SHP77 treated with DMSO at 0.1 percent for 48 hours (cell line): ENCODE data around the gene E2F2.
"Not testable (repeated sequence)": the region's sequence is repeated elsewhere in the genome, so short reads cannot be mapped to it uniquely, and the experiment has no call there.

Source experiments
- DNase-seq: peaks from one replicate; lab custom pipeline; 2025; lab: John Stamatoyannopoulos, UW

E2F2 gene

DNA sequence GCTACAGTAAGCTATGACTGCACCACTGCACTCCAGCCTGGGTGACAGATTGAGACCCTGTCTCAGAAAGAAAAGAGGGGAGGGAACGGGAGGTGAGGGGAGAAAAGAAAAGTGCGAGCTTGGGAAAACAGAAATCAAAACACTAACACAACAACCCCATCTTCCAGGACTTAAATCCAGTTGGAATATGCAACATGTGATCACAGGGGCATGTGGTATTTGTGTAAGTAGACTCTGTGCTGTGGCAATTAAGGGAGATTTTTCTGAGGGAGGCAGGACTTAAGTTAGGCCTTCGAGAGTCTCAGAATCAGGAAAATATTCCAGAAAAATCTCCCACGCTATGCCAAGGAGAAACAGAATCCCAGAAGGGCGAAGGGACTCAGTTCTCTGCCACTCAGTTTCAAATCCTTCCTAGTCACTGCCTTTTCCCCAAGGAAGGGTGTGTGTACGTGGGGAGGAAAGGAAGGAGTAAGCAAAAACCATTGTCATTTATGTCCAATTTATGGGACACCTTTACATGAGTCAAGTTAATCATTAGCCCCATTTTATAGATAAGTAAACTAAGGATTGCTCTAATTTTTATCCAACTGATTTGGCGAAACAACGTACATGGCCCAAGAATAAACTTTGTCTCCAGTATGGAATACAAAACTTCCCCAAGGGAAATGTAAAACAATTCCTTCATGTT, 16.0 kb upstream of the E2F2 start:
- DNase-seq = no peak

DNA sequence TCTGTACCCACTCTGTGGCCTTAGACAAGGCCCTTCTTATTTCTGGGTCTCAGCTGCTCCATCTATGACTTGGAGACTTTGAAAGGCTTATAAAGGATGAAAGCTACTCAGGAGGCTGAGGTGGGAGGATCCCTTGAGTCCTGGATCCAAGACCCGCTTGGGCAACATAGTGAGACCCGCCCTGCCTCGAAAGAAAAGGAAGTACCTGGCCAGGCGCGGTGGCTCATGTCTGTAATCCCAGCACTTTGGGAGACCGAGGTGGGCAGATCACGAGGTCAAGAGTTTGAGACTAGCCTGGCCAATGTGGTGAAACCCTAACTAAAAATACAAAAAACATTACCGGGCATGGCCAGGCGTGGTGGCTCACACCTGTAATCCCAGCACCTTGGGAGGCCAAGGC, 14.8 kb upstream of the E2F2 start:
- no peak for DNase-seq

DNA sequence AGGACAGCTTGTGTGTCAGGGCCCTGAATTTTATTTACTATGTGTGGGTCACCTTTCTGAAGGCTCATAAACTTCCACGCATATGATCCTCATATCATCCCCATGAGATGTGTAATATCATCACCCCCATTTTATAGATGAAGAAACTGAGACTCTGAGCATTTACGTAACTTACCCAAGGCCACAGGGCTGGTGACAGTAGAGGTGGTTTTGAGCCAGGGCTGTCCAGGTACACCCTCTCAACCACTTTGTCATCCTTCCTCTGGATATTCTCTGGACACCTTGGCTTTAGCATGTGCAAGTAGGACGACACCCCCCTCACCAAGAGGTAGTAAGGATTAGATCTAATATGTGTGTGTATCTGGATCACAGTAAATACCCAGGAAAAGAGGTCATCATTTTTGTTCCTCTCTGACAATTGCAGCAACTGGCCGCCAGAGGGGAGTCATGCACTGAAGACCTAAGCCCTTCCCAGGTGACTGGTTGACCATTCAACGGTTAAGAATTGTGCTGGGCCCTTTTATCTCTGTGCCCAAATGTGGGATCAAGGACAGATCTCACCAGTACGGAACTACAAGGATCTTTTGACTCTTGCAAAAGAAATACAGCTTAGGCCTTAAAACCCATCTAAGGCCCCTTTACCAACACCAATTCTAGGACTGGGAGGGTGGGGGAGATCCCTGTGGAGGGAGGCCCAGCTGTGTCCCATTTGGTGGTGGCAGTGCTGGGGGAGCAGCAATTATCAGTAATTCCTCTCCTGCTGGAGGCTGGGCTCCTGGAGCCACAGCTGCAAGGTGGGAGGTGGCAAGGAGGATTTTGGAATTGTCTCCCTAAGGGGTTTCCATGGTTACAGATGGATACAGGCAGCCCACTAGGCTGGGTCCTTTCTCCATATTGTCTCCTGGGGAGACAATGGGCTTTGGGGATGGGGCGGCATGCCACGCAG, 13.7 kb upstream of the E2F2 start:
- peak; percentile 58 for DNase-seq

DNA sequence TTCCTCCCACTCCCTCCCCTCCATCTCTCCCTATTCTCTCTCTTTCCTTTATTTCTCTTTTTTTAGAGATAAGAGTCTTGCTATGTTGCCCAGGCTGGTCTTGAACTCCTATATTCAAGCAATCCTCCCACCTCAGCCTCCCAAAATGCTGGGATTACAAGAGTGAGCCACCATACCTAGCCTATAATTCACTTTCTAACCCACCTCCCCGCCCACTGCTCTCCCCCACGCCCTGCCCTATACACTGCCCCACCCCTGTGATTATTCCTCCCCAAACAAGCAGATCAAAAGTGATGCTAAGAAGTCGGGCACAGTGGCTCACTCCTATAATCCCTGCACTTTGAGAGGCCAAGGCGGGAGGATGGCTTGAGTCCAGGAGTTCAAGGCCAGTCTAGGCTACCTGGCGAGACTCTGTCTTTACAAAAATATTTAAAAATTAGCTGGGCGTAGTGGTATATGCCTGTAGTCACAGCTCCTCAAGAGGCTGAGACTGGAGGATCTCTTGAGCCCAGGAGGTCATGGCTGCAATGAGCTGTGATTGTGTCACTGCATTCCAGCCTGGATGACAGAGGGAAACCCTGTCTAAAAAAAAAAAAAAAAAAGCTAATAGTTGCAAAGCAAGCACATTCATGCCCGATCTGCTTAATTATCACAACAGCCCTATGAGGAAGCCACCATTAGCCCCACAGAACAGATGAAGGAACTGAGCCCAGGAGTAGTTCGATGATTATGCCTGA, 12.8 kb upstream of the E2F2 start:
- no peak for DNase-seq

DNA sequence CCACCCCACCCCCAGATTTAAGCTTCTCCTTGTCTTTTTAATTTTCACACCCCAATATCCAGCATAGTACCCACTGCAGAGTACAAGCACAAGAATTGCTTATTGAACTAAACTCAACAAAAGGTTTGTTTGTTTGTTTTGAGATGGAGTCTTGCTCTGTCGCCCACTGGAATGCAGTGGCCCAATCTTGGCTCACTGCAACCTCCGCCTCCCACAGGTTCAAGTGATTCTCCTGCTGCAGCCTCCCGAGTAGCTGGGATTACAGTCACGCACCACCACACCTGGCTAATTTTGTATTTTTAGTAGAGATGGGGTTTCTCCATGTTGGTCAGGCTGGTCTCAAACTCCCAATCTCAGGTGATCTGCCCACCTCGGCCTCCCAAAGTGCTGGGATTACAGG, 11.9 kb upstream of the E2F2 start:
- not testable (repeated sequence) for DNase-seq

DNA sequence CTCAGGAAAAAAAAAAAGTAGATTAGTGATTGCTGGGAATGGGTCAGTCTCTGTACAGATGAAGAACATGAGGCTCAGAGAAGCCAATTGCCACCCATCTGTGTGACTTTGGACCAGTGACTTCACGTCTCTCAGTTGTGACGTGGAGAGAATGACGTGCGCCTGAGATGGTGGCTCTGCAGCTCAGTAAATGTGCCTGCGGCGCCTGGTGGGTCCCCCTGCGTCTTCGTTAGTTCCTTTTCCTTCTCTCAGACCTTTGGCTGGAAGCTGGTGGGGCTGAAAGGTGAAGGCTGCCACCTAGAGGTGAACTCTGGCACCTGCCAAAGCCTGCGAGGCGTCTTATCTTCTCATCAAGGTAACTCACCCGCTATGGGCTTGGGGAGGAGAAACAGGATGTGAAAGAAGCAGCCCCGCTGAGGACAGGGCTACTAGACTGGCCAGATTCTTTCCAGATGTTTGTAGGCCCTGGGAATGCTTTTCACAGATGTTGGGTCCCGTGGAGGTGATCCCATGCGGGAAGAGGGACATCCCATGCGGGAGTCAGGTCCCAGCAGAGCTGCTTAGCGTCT, 8.7 kb upstream of the E2F2 start:
- peak; percentile 79 for DNase-seq

DNA sequence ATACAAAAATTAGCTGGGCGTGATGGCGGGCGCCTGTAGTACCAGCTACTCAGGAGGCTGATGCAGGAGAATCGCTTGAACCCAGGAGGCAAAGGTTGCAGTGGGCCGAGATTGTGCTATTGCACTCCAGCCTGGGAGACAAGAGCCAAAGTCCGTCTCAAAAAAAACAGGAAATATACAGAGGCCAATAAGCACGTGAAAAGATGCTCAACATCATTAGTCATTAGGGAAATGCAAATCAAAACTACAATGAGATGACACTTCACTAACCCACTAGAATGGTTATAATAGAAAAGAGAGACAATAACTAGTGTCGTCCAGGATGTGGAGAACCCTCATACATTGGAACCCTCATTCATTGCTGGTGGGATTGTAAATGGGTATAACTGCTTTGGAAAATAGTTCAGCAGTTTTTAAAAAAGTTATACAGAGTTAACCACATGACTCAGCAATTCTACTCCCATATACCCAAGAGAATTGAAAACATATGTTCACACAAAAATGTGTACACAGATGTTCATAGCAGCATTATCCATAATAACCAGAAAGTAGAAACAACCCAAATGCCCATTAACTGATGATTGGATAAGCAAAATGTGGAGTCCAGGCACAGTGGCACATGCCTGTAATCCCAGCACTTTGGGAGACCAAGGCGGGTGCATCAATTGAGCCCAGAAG, 6.4 kb upstream of the E2F2 start:
- DNase-seq = no peak

DNA sequence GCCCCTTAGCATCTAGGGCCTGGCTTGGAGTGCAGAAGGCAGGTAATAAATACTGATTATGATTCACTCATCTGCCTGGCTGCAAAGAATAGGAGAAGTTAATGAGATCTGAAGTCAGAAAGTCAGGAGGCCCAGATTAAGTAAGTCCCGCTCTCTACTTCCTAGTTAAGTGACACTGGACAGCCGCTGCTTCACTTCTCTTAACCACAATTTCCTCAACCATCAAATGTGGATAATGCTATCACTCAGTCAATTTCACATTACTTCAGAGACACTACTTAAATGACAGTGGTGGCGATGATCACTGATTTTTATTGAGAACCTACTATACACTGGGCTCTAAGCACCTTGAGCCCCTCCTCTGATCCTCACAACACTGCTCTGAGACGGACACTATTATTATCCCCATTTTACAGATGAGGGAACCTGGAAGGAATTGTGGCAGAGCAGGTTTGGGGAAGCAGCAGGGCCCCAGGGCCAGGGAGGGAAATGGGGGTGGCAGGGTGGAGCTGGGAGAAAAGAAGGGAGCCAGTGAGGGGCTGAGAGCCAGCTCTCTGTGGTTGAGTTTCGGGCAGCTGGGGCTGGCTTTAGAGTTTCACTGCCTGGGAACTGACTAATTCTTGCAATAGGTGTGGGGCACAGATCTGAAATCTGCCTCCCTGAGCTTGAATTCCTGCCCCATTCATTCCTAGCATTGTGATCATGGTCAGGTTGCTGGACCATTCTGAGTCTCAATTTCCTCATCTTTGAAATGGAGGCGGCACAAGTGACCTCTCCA, 2.4 kb upstream of the E2F2 start:
- DNase-seq = no peak

DNA sequence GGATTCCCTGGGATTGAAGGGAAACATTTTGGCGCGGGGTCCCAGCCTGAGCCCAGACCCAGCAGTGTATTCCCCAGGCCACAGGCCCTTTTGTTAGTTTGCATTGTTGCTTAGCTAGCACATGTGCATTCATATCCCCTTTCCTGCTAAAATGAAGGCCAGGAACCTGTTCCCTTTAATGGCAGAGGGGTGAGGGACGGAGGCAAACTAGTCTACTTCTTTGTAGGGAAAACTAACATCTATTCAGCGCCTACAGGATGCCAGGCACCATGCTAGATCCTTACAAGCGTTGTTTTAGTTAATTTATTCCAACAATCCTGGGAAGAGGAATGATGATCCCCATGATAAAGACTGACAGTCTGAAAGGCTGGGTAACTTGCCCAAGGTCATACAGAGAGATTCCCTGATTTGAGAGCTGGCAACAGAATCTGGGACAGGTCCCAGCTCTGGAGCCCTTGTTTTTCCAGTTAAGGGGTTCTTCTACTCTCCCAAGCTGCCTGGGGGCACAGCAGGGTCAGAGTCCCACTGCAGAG, 595 bp upstream of the E2F2 start:
- peak; percentile 57 for DNase-seq

DNA sequence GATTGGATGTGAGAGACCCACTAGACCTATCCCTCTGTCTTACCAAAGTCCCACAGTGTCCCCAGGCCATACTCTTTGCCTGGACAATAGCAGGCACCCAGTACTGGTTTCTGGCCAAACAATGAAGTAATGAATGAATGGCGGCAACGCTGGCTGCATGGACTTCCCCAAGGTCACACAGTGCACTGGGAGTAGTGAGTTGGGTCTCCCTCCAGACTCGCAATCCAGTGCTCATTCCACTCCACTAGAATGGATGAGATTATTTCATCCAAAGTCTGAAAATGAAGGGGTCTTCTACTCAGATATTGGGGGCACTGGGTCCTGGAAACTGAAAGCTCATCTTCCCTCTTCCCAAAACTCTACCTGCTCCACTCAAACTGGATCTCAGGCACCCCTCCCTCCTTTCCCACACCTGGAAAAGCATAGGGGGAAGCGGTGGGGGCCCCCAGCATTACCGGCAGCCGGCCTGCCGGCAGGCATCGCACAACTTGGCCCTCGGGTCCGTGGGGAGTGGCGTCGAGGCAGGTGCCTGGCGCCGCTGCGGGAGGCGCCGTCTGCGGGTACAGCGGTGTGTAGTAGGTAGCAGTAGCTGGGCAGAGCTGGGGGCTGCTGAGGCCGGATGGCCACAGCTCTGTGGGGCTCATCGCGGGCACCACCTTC, 816 bp downstream of the E2F2 start:
- DNase-seq = no peak

DNA sequence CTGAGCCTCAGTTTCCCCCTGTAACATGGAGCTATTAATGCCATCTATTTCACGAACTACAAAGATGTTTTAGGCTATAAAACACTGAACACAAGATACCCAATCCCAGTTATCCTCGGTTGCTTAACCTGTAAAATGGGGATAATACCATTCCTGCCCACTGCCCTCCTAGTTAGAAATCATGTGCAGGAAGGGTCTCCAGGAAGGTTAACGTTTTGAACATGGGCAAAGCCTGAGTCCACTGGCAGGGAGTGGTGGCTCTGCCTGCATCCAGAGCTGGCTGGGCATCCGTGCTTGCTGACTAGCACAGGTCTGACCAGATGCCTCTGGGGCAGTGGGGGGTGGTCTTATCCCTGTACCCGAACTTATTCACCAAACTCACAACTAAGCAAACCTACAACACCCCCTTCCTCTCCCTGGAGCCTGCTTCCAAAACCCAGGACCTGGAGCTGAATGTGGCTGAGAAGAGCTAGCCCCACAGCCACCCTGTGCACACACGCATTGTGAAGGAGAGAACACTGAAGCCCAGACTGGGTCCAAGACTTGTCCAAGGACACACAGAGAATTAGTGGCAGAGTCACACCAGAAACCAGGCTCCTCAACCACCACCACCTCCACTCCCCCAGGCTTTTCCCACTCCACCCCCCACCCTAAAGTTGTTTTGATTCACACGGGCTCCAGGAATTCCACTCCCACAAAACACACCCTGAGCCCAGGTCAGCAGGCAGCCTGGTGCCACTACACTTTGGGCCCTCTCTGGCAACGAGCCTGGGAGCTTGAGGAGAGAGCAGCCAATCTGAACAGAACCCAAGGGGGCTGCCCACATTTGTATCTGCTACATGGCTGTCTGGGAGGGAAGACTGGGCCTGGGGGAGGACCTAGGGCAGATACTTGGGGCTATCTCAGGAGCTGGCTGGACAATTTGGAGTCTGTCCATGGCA, 1.6 kb downstream of the E2F2 start:
- no peak for DNase-seq

DNA sequence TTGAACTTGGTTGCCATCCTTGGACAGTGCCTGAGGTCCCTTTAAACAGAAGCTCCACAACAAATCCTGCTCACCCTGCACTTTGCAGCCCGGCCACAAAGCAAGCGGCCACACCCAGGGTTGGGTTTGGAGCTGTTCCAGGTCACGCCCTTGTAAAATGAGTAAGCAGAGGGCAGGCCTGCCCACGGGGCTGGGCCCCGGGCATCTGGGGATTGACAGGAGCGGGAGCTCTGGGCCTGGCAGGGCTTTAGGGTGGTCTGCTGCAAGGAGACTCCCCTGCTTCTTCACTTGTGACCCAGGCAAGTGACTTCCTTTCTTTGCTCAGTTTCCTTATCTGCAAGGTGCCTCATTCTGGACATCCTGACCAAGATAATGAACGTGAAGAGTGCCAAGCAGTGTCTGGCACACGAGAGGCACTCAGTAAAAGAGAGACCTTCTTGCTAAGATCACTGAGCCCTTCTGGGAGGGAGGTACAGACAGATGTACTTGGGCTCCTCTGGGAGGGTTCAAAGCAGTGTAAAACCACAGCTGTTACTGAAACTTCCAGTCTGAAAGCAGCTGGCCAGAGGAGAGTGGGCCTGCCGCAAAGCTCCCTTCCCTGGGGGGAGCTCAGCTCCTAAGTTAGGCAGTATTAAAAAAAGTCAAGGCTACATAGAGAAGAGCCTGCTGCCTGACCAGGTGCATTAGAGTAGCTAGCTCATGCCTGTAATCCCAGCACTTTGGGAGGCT, 2.6 kb downstream of the E2F2 start:
- DNase-seq = peak; percentile 55

DNA sequence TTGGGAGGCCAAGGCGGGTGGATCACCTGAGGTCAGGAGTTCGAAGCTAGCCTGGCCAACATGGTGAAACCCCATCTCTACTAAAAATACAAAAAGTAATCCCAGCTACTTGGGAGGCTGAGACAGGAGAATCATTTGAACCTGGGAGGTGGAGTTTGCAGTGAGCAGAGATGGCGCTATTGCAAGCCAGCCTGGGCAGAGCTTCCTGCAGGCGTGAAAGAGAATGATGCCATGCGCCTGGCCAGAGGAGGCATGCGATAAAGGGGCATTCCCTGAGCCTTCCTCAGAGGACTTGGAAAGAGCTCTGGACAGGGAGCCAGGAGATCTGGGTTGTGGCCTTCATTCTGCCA, 3.2 kb downstream of the E2F2 start:
- DNase-seq = no peak

DNA sequence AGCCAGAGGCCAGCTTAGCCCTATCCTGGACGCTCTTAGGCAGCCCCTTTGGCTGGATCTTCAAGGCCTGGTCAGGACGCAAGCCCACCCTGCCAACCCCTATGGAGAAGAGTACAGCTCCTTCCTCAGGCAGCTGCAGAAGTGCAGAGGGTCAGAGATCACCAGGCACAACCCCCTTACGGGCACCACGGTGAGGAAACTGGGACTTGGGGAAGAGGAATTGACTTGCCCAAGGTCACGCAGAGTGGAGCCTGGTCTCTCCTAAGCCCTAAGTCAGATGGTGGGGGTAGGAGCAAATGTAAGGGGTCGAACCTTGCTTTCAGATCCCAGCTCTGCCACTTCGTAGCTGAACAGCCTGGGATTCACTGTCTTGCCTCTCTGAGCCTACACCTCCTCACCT, 3.7 kb downstream of the E2F2 start:
- DNase-seq = no peak

DNA sequence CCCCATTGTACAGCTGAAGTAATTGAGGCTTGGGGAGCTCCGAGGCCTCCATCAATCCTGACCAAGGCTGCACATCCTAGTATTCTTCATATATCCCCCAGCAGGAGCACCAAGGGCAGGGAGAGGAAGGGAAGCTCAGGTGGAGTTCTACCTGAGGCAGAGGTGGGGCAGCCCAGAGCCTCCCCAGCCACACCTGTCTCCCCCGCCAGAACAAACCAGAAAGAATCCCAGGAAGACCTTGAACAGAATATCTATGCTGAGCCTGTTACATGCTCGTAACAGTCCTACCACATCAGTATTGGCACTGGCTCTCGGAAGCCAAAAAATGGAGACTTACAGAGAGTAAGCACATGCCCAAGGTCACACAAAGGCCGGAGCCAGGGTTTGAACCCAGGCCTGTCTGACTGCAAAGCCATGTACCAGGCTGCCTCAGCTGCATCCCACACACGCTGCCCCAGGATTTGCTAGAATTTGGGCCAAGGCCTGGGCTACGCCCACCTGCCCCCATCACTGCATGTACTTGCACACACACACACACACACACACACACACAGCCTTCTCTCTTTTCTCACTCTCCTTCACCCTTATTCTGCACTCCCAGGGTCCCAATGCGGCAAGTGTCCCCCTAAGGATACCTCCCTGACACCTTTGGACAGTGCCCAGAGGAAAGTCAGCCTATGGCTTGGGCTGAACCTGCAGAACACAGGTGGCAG, 4.5 kb downstream of the E2F2 start:
- DNase-seq = no peak

DNA sequence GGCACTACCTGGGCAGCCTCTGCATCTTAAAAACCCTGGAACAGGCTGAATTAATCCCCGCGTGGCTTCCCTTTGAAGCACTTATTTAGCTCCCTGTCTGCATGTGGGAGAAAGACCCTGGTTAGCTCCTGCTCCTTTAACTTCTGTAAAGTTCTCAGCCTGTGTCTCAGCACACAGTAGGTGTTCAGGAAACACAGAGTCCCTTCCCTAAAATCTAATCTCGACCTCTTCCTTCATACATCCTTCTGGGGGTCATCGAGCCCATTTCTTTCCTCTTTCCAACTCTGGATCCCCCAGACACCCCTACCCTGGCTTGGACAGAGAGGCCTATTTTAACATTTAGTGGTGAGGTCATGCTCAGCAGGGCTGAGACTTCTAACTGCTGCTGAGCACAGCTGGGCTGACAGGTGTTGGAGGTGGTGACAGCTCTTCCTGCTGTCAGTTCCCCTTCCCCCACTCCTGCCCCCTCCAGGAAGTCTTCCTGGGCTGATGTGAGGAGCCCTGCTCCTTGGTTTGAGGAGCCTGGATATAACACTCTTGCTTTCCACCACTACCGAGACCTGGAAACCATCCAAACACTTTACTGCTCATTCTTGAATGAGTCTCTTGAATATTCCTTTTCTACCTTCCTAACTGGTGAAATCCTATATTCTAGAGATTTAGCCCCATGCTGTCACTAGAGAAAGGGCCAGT, 5.3 kb downstream of the E2F2 start:
- DNase-seq = peak; percentile 2

DNA sequence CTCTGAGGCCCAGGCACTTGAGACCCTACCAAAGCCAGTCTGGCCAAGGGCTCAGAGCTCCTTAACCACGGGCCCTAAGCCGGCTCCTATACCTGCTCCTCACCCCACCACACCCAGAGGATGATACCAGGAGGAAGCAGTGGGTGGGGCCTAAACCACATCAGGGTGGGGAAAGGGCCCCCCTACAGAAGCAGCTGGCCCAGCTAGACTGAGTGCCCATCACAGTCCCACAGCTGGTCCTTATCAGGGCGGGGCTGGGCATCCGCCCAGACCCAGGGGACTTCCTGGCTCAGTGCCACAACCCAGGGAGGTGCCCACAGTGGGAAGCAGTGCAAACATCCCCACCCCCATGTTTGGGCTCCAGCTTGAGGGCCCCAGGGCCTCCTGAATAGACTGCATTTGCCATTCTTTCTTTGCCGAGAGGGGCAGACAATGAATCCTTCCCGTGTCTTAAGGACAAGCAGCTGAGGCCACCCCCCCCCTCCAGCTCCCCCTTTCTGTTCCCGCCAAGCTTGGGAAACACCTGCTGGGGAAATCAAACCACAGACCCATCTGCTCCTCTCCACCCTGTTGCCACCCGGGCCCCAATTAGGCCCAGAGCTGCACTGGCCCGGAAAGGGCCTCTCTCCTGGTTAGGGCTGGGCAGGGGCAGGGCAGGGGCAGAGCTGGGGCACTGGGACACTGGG, 6.2 kb downstream of the E2F2 start:
- DNase-seq = peak; percentile 63
